ENCODE data around the gene SPATA33.

- TF ChIP-seq CTCF (IDR thresholded peaks at IDR 0.05; ENCODE audit: low read depth, low read length) (no peak), POLR2A (IDR thresholded peaks at IDR 0.05; ENCODE audit: extremely low read depth, insufficient read length) (peak; percentile 85), MYC (IDR thresholded peaks at IDR 0.05; ENCODE audit: low read depth, low read length) (peak; percentile 96)
Measured at GRCh38 chr16:89711601-89712273, 54.1 kb downstream of the SPATA33 start.

Measured in NB4 (cell line).